GM23338 (cell line): ENCODE results near the gene NECTIN2. TPM values are rescaled to one million over a fixed set of nuclear protein-coding genes. Genes with fewer than 3 reads are reported as not detected.

Experiments
- ATAC-seq: fragments of 200-7000 bp; cut with Tn5 transposase; 3 replicates; pipeline ENCODE4 v1.9.1; 2020
- DNase-seq: peaks from one replicate; pipeline ENCODE4 v3.0.0-alpha.2; 2015; ENCODE audit warnings: low spot score
- H2AFZ ChIP-seq: fragments of 200-600 bp; sonication (generic); 2 replicates; pipeline ENCODE4 v1.8.0; 2016; ENCODE audit warnings: antibody characterized with exemption, mild to moderate bottlenecking, moderate library complexity
- H3F3A ChIP-seq: fragments of 200-600 bp; sonication (generic); replicated peaks from 2 replicates; pipeline ENCODE4 v1.8.0; 2017; ENCODE audit warnings: antibody characterized with exemption, mixed run types, low read depth
- H3K27ac ChIP-seq: fragments of 200-600 bp; sonication (generic); 2 replicates; pipeline ENCODE4 v1.6.1; 2016; ENCODE audit warnings: low read depth
- H3K27me3 ChIP-seq: fragments of 200-600 bp; sonication (generic); 2 replicates; pipeline ENCODE4 v1.8.0; 2016; ENCODE audit warnings: mild to moderate bottlenecking, mixed run types, moderate library complexity; ENCODE audit not compliant: insufficient read depth
- H3K36me3 ChIP-seq: fragments of 200-600 bp; sonication (generic); 2 replicates; pipeline ENCODE4 v1.8.0; 2016; ENCODE audit warnings: mild to moderate bottlenecking; ENCODE audit not compliant: insufficient read depth
- H3K4me1 ChIP-seq: fragments of 200-600 bp; sonication (generic); 2 replicates; pipeline ENCODE4 v1.8.0; 2016; ENCODE audit warnings: mild to moderate bottlenecking, moderate library complexity; ENCODE audit not compliant: insufficient read depth
- H3K4me2 ChIP-seq: fragments of 200-600 bp; sonication (generic); 2 replicates; pipeline ENCODE4 v1.7.1; 2017; ENCODE audit warnings: mixed run types
- H3K4me3 ChIP-seq: fragments of 200-600 bp; sonication (generic); 2 replicates; pipeline ENCODE4 v1.6.1; 2016; ENCODE audit warnings: mixed run types
- H3K79me2 ChIP-seq: fragments of 200-600 bp; sonication (generic); replicated peaks from 2 replicates; pipeline ENCODE4 v1.8.0; 2017; ENCODE audit warnings: mild to moderate bottlenecking; ENCODE audit not compliant: insufficient read depth
- H3K9me2 ChIP-seq: fragments of 200-600 bp; sonication (generic); 2 replicates; pipeline ENCODE4 v1.8.0; 2017; ENCODE audit not compliant: insufficient read depth
- H4K20me1 ChIP-seq: fragments of 200-600 bp; sonication (generic); replicated peaks from 2 replicates; pipeline ENCODE4 v1.8.0; 2017; ENCODE audit warnings: mild to moderate bottlenecking; ENCODE audit not compliant: insufficient read depth
- H3K27ac Mint-ChIP-seq: 2 replicates; pipeline ENCODE4 v1.8.0; 2020; ENCODE audit warnings: inconsistent platforms, mild to moderate bottlenecking, moderate library complexity, mixed read lengths
- H3K27me3 Mint-ChIP-seq: 3 replicates; pipeline ENCODE4 v1.8.0; 2022; ENCODE audit warnings: low read depth, mild to moderate bottlenecking, moderate library complexity, mixed read lengths, inconsistent platforms; ENCODE audit not compliant: insufficient read depth, poor library complexity
- H3K36me3 Mint-ChIP-seq: 3 replicates; pipeline ENCODE4 v1.8.0; 2021; ENCODE audit warnings: low read depth, mild to moderate bottlenecking, inconsistent platforms, moderate library complexity, mixed read lengths
- H3K4me1 Mint-ChIP-seq: 3 replicates; pipeline ENCODE4 v1.8.0; 2020; ENCODE audit warnings: mild to moderate bottlenecking, inconsistent platforms, mixed read lengths
- H3K4me3 Mint-ChIP-seq: 3 replicates; pipeline ENCODE4 v1.8.0; 2021; ENCODE audit warnings: moderate library complexity, mild to moderate bottlenecking, inconsistent platforms, mixed read lengths
- H3K9me3 Mint-ChIP-seq: 3 replicates; pipeline ENCODE4 v1.8.0; 2020; ENCODE audit warnings: moderate library complexity, mild to moderate bottlenecking, inconsistent platforms, mixed read lengths
- CREB1 ChIP-seq: fragments of 250-450 bp; sonication (Bioruptor Pico); IDR thresholded peaks from 2 replicates; pipeline ENCODE4 v1.5.0; 2020; ENCODE audit warnings: low read depth, mild to moderate bottlenecking, moderate library complexity
- JUNB ChIP-seq: IDR thresholded peaks from one replicate; pipeline ENCODE4 v1.6.1; 2016; ENCODE audit warnings: antibody characterized with exemption; ENCODE audit not compliant: unreplicated experiment
- NANOG ChIP-seq: IDR thresholded peaks from 2 replicates; pipeline ENCODE4 v1.6.1; 2016; ENCODE audit warnings: antibody characterized with exemption, borderline replicate concordance
- POLR2AphosphoS5 ChIP-seq: IDR thresholded peaks from 2 replicates; pipeline ENCODE4 v1.6.1; 2016; ENCODE audit warnings: antibody characterized with exemption, low read depth
- ZNF331 ChIP-seq: fragments of 250-450 bp; sonication (Bioruptor Pico); IDR thresholded peaks from 2 replicates; pipeline ENCODE4 v1.5.0; 2020; ENCODE audit warnings: low read depth, mild to moderate bottlenecking, moderate library complexity
- polyA plus RNA-seq: library from polyadenylated mRNA; unstranded; fragments of >200 nt; fragmentation: Nextera tagmentation; extraction: Ambion mirVana; gene quantifications from 2 replicates; pipeline ENCODE4 v1.2.1, GENCODE V29; 2016
- total RNA-seq: library from RNA; depleted of rRNA; stranded (reverse); fragments of >200 nt; shearing (Covaris generic); gene quantifications from 2 replicates; pipeline ENCODE4 v1.2.3, GENCODE V29; 2014
- TF ChIP-seq, protein P1 (sequence below): IDR thresholded peaks from 2 replicates; pipeline ENCODE4 v1.6.1; 2016; ENCODE audit warnings: antibody characterized with exemption
- TF ChIP-seq, protein P2 (sequence below): fragments of 250-450 bp; sonication (Bioruptor Pico); IDR thresholded peaks from 2 replicates; pipeline ENCODE4 v1.5.0; 2020; ENCODE audit warnings: mild to moderate bottlenecking, moderate library complexity
- TF ChIP-seq, protein P3 (sequence below): IDR thresholded peaks from one replicate; pipeline ENCODE4 v1.6.1; 2018; ENCODE audit warnings: antibody characterized with exemption; ENCODE audit not compliant: unreplicated experiment

NECTIN2 gene
- total and polyA plus RNA-seq, 2 experiments from 2014 or later, result 109 to 230 TPM

DNA sequence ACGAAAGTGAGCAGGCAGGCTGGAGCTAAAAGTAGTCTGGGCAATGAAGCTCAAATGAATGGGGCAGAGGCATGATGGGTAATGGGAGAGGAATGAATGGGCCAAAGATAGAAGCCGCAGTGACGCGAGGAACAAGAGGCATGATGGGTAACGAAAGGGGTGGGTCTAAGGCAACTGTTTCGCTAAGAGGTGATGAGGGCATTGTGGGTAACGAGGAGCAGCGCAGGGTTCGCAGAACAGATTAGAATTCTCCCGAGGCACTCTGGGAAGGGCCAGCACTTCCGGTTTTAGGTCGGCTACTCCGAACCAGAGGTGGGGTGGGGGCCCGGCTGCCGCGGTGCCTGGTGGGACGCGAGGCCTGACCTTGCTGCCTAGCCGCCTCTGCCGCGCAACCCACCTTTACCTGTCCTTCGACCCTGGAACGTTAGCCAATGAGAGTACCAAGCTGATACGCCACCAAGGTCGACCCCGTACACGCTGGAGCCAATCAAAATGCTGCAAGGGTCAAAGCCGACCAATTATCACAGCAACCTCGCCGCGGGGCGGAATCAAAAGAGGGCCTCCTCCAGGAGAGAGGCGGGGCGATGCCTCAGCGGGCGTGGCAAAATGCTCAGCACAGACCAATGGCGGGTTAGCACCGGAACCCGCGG lies 44.4 kb downstream of the NECTIN2 start:
- Histone ChIP-seq H3K27ac (peak overlapping the region; percentile 83), H4K20me1 (peaks cover 33% of the 10 kb centered on the region), H3K27me3 (no peaks in the 10 kb centered on the region), H3K36me3 (peaks cover 34% of the 10 kb centered on the region), H3K9me2 (no peaks in the 10 kb centered on the region), H3K4me2 (peak overlapping the region; percentile 67), H3K4me3 (peak overlapping the region; percentile 46), H3K79me2 (peaks cover 33% of the 10 kb centered on the region), H3K4me1 (peaks cover 9% of the 10 kb centered on the region; the same call in 1 of the 2 replicates), H2AFZ (no peak overlapping the region), H3F3A (peaks cover 27% of the 10 kb centered on the region)
- peak overlapping the region; percentile 96 for H3K27ac Mint-ChIP-seq
- DNase-seq, result peak; percentile 100
- peaks cover 73% of the 10 kb centered on the region for H3K36me3 Mint-ChIP-seq
- peak; percentile 92 for ATAC-seq
- peaks cover 22% of the 10 kb centered on the region for H3K4me1 Mint-ChIP-seq
- TF ChIP-seq, protein P1, sequence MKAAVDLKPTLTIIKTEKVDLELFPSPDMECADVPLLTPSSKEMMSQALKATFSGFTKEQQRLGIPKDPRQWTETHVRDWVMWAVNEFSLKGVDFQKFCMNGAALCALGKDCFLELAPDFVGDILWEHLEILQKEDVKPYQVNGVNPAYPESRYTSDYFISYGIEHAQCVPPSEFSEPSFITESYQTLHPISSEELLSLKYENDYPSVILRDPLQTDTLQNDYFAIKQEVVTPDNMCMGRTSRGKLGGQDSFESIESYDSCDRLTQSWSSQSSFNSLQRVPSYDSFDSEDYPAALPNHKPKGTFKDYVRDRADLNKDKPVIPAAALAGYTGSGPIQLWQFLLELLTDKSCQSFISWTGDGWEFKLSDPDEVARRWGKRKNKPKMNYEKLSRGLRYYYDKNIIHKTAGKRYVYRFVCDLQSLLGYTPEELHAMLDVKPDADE, result peak; percentile 86
- peak; percentile 83 for TF ChIP-seq POLR2AphosphoS5
- TF ChIP-seq JUNB, result no peak
- peak; percentile 90 for TF ChIP-seq CREB1
- peak overlapping the region; percentile 76 for H3K4me3 Mint-ChIP-seq
- peaks cover 3% of the 10 kb centered on the region; the same call in 2 of the 3 replicates for H3K9me3 Mint-ChIP-seq
- H3K27me3 Mint-ChIP-seq, result peaks cover 20% of the 10 kb centered on the region

DNA sequence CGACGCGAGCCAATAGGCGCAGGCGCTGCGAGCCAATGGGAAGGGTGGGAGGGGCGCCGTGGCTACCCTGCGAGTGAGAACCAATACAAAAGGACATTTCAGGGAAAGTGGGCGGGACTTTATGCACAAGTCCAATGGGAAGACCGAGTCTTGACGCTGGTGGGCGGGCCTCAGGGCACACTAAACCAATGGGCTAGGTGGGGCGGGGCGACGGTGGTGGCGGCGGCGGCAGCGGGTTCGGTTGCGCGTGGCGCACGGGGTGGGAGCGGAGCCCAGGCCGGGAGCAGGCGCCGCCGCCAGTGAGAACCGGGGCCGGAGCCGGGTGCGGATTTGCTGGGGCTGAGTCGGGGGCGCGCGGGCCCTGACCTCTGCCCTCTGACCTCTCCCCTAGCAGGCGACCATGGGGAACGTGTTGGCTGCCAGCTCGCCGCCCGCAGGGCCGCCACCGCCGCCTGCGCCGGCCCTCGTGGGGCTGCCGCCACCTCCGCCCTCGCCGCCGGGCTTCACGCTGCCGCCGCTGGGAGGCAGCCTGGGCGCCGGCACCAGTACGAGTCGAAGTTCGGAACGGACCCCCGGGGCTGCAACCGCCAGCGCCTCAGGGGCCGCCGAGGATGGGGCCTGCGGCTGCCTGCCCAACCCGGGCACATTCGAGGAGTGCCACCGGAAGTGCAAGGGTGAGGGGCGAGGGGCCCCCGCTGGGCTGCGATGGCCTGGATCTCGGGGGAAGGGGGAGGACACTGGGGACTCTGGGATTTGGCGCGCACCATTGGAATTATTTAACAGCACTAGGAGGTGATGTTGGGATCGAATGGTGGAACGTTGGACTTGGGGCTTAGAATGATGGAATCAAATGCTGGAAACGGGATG lies 45.2 kb downstream of the NECTIN2 start, which contains the start of gene TOMM40:
Gene TOMM40, plus strand, starts transcription at position 239 of the 867 bp plus-strand sequence. Its CDS starts 162 bp downstream, at position 401.
- Mint-ChIP-seq H3K9me3 (peaks cover 3% of the 10 kb centered on the region; the same call in 2 of the 3 replicates), H3K4me1 (peaks cover 22% of the 10 kb centered on the region), H3K4me3 (peak within 1 kb of the TSS; percentile 95), H3K27me3 (peaks cover 24% of the 10 kb centered on the region), H3K27ac (peak within 1 kb of the TSS; percentile 96), H3K36me3 (peaks cover 75% of the 10 kb centered on the region)
- H3K4me1 ChIP-seq, result peaks cover 9% of the 10 kb centered on the region; the same call in 1 of the 2 replicates
- H3K27me3 ChIP-seq, result no peaks in the 10 kb centered on the region
- H2AFZ ChIP-seq, result no peak within 1 kb of the TSS
- H4K20me1 ChIP-seq, result peaks cover 33% of the 10 kb centered on the region
- H3K4me3 ChIP-seq, result peak within 1 kb of the TSS; percentile 98
- no peaks in the 10 kb centered on the region for H3K9me2 ChIP-seq
- peak within 1 kb of the TSS; percentile 100 for H3K4me2 ChIP-seq
- peak; percentile 69 for ATAC-seq
- H3K79me2 ChIP-seq, result peaks cover 36% of the 10 kb centered on the region
- peaks cover 27% of the 10 kb centered on the region for H3F3A ChIP-seq
- H3K36me3 ChIP-seq, result peaks cover 36% of the 10 kb centered on the region
- DNase-seq, result peak; percentile 81
- peak within 1 kb of the TSS; percentile 90 for H3K27ac ChIP-seq
- TF ChIP-seq, protein P2, sequence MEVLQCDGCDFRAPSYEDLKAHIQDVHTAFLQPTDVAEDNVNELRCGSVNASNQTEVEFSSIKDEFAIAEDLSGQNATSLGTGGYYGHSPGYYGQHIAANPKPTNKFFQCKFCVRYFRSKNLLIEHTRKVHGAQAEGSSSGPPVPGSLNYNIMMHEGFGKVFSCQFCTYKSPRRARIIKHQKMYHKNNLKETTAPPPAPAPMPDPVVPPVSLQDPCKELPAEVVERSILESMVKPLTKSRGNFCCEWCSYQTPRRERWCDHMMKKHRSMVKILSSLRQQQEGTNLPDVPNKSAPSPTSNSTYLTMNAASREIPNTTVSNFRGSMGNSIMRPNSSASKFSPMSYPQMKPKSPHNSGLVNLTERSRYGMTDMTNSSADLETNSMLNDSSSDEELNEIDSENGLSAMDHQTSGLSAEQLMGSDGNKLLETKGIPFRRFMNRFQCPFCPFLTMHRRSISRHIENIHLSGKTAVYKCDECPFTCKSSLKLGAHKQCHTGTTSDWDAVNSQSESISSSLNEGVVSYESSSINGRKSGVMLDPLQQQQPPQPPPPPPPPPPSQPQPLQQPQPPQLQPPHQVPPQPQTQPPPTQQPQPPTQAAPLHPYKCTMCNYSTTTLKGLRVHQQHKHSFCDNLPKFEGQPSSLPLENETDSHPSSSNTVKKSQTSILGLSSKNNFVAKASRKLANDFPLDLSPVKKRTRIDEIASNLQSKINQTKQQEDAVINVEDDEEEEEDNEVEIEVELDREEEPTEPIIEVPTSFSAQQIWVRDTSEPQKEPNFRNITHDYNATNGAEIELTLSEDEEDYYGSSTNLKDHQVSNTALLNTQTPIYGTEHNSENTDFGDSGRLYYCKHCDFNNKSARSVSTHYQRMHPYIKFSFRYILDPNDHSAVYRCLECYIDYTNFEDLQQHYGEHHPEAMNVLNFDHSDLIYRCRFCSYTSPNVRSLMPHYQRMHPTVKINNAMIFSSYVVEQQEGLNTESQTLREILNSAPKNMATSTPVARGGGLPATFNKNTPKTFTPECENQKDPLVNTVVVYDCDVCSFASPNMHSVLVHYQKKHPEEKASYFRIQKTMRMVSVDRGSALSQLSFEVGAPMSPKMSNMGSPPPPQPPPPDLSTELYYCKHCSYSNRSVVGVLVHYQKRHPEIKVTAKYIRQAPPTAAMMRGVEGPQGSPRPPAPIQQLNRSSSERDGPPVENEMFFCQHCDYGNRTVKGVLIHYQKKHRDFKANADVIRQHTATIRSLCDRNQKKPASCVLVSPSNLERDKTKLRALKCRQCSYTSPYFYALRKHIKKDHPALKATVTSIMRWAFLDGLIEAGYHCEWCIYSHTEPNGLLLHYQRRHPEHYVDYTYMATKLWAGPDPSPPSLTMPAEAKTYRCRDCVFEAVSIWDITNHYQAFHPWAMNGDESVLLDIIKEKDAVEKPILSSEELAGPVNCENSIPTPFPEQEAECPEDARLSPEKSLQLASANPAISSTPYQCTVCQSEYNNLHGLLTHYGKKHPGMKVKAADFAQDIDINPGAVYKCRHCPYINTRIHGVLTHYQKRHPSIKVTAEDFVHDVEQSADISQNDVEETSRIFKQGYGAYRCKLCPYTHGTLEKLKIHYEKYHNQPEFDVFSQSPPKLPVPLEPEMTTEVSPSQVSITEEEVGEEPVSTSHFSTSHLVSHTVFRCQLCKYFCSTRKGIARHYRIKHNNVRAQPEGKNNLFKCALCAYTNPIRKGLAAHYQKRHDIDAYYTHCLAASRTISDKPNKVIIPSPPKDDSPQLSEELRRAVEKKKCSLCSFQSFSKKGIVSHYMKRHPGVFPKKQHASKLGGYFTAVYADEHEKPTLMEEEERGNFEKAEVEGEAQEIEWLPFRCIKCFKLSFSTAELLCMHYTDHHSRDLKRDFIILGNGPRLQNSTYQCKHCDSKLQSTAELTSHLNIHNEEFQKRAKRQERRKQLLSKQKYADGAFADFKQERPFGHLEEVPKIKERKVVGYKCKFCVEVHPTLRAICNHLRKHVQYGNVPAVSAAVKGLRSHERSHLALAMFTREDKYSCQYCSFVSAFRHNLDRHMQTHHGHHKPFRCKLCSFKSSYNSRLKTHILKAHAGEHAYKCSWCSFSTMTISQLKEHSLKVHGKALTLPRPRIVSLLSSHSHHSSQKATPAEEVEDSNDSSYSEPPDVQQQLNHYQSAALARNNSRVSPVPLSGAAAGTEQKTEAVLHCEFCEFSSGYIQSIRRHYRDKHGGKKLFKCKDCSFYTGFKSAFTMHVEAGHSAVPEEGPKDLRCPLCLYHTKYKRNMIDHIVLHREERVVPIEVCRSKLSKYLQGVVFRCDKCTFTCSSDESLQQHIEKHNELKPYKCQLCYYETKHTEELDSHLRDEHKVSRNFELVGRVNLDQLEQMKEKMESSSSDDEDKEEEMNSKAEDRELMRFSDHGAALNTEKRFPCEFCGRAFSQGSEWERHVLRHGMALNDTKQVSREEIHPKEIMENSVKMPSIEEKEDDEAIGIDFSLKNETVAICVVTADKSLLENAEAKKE (CRISPR knock-in tag), result no peak
- TF ChIP-seq POLR2AphosphoS5 (peak; percentile 50; the same call in 1 of the 2 replicates), NANOG (no peak), ZNF331 (CRISPR knock-in tag) (no peak)
- TF ChIP-seq, protein P3, sequence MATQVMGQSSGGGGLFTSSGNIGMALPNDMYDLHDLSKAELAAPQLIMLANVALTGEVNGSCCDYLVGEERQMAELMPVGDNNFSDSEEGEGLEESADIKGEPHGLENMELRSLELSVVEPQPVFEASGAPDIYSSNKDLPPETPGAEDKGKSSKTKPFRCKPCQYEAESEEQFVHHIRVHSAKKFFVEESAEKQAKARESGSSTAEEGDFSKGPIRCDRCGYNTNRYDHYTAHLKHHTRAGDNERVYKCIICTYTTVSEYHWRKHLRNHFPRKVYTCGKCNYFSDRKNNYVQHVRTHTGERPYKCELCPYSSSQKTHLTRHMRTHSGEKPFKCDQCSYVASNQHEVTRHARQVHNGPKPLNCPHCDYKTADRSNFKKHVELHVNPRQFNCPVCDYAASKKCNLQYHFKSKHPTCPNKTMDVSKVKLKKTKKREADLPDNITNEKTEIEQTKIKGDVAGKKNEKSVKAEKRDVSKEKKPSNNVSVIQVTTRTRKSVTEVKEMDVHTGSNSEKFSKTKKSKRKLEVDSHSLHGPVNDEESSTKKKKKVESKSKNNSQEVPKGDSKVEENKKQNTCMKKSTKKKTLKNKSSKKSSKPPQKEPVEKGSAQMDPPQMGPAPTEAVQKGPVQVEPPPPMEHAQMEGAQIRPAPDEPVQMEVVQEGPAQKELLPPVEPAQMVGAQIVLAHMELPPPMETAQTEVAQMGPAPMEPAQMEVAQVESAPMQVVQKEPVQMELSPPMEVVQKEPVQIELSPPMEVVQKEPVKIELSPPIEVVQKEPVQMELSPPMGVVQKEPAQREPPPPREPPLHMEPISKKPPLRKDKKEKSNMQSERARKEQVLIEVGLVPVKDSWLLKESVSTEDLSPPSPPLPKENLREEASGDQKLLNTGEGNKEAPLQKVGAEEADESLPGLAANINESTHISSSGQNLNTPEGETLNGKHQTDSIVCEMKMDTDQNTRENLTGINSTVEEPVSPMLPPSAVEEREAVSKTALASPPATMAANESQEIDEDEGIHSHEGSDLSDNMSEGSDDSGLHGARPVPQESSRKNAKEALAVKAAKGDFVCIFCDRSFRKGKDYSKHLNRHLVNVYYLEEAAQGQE, result no peak
